ENCODE results near the gene LRRC1. TPM values are rescaled to one million over a fixed set of nuclear protein-coding genes. Genes with fewer than 3 reads are reported as not detected.
"Not testable (repeated sequence)": the region's sequence is repeated elsewhere in the genome, so short reads cannot be mapped to it uniquely, and the experiment has no call there.

The LRRC1 gene
- polyA plus RNA-seq, 1 experiment, result 13.9 TPM

DNA sequence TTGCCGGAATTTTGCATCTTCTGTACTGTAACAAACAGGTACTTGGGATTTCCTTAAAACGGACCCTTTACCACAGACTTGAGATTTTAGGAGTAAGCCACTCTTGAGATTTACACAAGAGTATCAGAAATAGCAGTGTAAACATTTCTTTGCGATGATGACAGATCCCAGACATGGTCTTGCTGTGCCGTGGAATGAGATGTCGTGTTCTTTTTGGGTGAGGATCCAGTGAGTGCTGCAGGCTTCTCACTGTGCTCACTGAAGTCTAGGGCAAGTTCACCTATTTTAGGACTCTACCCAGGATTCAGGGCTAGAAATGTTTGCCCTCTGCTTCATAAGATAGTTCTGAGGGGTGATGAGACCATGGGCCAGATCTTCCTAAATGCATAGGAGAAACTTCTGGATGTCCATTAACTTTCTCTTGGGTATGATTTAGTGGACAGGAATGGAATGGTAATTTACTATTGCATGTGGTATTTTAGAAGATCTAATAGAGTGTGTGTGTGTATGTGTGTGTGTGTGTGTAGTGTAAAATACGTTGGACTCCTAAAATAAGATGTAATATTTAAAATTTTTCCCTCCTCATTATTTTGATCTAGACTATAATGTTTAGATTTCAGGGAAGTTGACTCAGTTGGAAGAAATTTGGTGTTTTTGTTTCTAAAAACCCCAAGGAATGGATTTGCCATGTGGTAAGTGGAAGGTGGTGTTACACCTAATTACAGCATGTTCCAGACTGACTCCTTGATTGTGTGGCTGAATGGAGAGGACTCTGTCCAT, 8.5 kb downstream of the LRRC1 start:
- TF ChIP-seq, protein P1, sequence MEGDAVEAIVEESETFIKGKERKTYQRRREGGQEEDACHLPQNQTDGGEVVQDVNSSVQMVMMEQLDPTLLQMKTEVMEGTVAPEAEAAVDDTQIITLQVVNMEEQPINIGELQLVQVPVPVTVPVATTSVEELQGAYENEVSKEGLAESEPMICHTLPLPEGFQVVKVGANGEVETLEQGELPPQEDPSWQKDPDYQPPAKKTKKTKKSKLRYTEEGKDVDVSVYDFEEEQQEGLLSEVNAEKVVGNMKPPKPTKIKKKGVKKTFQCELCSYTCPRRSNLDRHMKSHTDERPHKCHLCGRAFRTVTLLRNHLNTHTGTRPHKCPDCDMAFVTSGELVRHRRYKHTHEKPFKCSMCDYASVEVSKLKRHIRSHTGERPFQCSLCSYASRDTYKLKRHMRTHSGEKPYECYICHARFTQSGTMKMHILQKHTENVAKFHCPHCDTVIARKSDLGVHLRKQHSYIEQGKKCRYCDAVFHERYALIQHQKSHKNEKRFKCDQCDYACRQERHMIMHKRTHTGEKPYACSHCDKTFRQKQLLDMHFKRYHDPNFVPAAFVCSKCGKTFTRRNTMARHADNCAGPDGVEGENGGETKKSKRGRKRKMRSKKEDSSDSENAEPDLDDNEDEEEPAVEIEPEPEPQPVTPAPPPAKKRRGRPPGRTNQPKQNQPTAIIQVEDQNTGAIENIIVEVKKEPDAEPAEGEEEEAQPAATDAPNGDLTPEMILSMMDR (IDR thresholded peaks at IDR 0.05; ENCODE audit: low read depth, low read length), result no peak
- Histone ChIP-seq H3K9me3 (ENCODE audit: control insufficient read depth, insufficient read depth, low read length) (no peaks in the 10 kb centered on the region), H3K27ac (ENCODE audit: low read depth, low read length) (peak overlapping the region; percentile 77), H3K27me3 (ENCODE audit: control insufficient read depth, insufficient read depth, low read length) (no peaks in the 10 kb centered on the region), H3K4me3 (ENCODE audit: low read depth, low read length) (no peak overlapping the region)
- ChIA-PET POLR2A (no interaction called here), CTCF (interaction anchor here (0.6 kb wide), 1 partner anchor 730 kb away, joined by 4 read pairs; no protein-coding TSS in a partner anchor)
- DNase-seq (ENCODE audit: low read depth, low spot score), result peak; percentile 33

DNA sequence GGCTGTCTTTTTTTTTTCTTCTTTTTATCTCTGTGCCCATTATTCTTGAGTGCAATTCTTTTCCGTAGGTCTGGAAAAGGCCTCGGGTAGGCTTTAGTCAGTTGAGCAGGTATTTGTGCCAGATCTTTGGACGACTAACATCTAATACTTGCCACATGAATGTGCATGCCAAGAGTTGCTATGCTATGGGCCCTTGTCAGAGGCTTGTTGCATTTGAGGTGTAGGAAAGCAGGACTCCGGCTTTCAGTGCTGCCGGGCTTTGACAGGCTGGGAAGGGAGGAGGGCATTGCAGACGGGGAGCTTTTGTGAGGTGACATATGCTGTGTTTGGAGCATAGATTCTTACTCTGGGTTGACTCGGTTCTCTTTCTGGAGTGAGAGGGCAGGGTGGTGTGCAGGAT, 10.2 kb downstream of the LRRC1 start:
- no peak for DNase-seq (ENCODE audit: low read depth, low spot score)
- no peak overlapping the region for H3K27ac ChIP-seq (ENCODE audit: low read depth, low read length)
- no peak overlapping the region for H3K4me3 ChIP-seq (ENCODE audit: low read depth, low read length)
- POLR2A ChIA-PET, result no interaction called here
- no peaks in the 10 kb centered on the region for H3K9me3 ChIP-seq (ENCODE audit: control insufficient read depth, insufficient read depth, low read length)
- TF ChIP-seq, protein P1 (IDR thresholded peaks at IDR 0.05; ENCODE audit: low read depth, low read length), result no peak
- CTCF ChIA-PET, result interaction anchor here (1.2 kb wide), 1 partner anchor 76 kb away, joined by 3 read pairs; no protein-coding TSS in a partner anchor
- H3K27me3 ChIP-seq (ENCODE audit: control insufficient read depth, insufficient read depth, low read length), result no peaks in the 10 kb centered on the region

- Histone ChIP-seq H3K27ac (ENCODE audit: low read depth, low read length) (no peak overlapping the region), H3K4me3 (ENCODE audit: low read depth, low read length) (no peak overlapping the region), H3K27me3 (ENCODE audit: control insufficient read depth, insufficient read depth, low read length) (no peaks in the 10 kb centered on the region), H3K9me3 (ENCODE audit: control insufficient read depth, insufficient read depth, low read length) (no peaks in the 10 kb centered on the region)
- TF ChIP-seq, protein P1 (IDR thresholded peaks at IDR 0.05; ENCODE audit: low read depth, low read length), result no peak
- no peak for DNase-seq (ENCODE audit: low read depth, low spot score)
- ChIA-PET CTCF (interaction anchor here (1.2 kb wide), 1 partner anchor 76 kb away, joined by 3 read pairs; no protein-coding TSS in a partner anchor), POLR2A (interaction anchor here (0.5 kb wide), 1 partner anchor 224 kb away, joined by 3 read pairs; no protein-coding TSS in a partner anchor)
These were observed 10.9 kb downstream of the LRRC1 start for GRCh38 chr6:53805725-53806124.

GRCh38 chr6:53807606-53808005, 12.8 kb downstream of the LRRC1 start:
- DNase-seq (ENCODE audit: low read depth, low spot score); H3K27me3 ChIP-seq (ENCODE audit: control insufficient read depth, insufficient read depth, low read length); POLR2A ChIA-PET; H3K4me3 ChIP-seq (ENCODE audit: low read depth, low read length); CTCF ChIA-PET; H3K9me3 ChIP-seq (ENCODE audit: control insufficient read depth, insufficient read depth, low read length); H3K27ac ChIP-seq (ENCODE audit: low read depth, low read length): not testable (repeated sequence)

GRCh38 chr6:53808302-53808881, 13.6 kb downstream of the LRRC1 start:
- POLR2A ChIA-PET, result no interaction called here
- TF ChIP-seq, protein P1 (IDR thresholded peaks at IDR 0.05; ENCODE audit: low read depth, low read length), result no peak
- CTCF ChIA-PET, result no interaction called here
- no peaks in the 10 kb centered on the region for H3K27me3 ChIP-seq (ENCODE audit: control insufficient read depth, insufficient read depth, low read length)
- H3K27ac ChIP-seq (ENCODE audit: low read depth, low read length), result no peak overlapping the region
- DNase-seq (ENCODE audit: low read depth, low spot score), result no peak
- H3K4me3 ChIP-seq (ENCODE audit: low read depth, low read length), result no peak overlapping the region
- no peaks in the 10 kb centered on the region for H3K9me3 ChIP-seq (ENCODE audit: control insufficient read depth, insufficient read depth, low read length)
